Loucy (cell line): ENCODE results near the gene CABCOCO1.

Source experiments
- H2AFZ ChIP-seq: fragments of 200-600 bp; sonication (generic); 2 replicates; pipeline ENCODE4 v1.6.0; 2016; ENCODE audit warnings: antibody characterized with exemption, mild to moderate bottlenecking, low read length, moderate library complexity
- H3F3A ChIP-seq: fragments of 200-600 bp; 2 replicates; pipeline ENCODE4 v1.6.0; 2016; ENCODE audit warnings: antibody characterized with exemption, low read depth, mild to moderate bottlenecking
- H3K27me3 ChIP-seq: fragments of 200-600 bp; sonication (generic); 2 replicates; pipeline ENCODE4 v1.6.1; 2014; ENCODE audit warnings: low read length, mild to moderate bottlenecking; ENCODE audit not compliant: insufficient read depth, poor library complexity, severe bottlenecking
- H3K36me3 ChIP-seq: fragments of 200-600 bp; sonication (generic); 2 replicates; pipeline ENCODE4 v1.6.1; 2016; ENCODE audit warnings: low read length; ENCODE audit not compliant: insufficient read depth
- H3K4me1 ChIP-seq: fragments of 200-600 bp; sonication (generic); 2 replicates; pipeline ENCODE4 v1.5.1; 2014; ENCODE audit warnings: low read length, mild to moderate bottlenecking; ENCODE audit not compliant: insufficient read depth, poor library complexity, severe bottlenecking
- H3K4me2 ChIP-seq: fragments of 200-600 bp; sonication (generic); 2 replicates; pipeline ENCODE4 v1.6.0; 2014; ENCODE audit warnings: antibody characterized with exemption, low read length, low read depth, mild to moderate bottlenecking; ENCODE audit not compliant: poor library complexity, severe bottlenecking
- H3K4me3 ChIP-seq: fragments of 200-600 bp; sonication (generic); 2 replicates; pipeline ENCODE4 v1.5.1; 2014; ENCODE audit warnings: low read length, mild to moderate bottlenecking, mixed read lengths; ENCODE audit not compliant: poor library complexity, severe bottlenecking
- H3K79me2 ChIP-seq: fragments of 200-600 bp; sonication (generic); 2 replicates; pipeline ENCODE4 v1.6.1; 2014; ENCODE audit warnings: low read length; ENCODE audit not compliant: insufficient read depth
- H3K9ac ChIP-seq: fragments of 200-600 bp; sonication (generic); 2 replicates; pipeline ENCODE4 v1.6.0; 2014; ENCODE audit warnings: mild to moderate bottlenecking, low read depth, low read length, moderate library complexity; ENCODE audit not compliant: poor library complexity, severe bottlenecking
- H3K9me2 ChIP-seq: fragments of 200-600 bp; sonication (generic); replicated peaks from 2 replicates; pipeline ENCODE4 v1.6.1; 2016; ENCODE audit warnings: low read depth, low read length, mixed read lengths
- H3K9me3 ChIP-seq: fragments of 200-600 bp; sonication (generic); 2 replicates; pipeline ENCODE4 v1.6.1; 2014; ENCODE audit warnings: mild to moderate bottlenecking, antibody characterized with exemption, low read length, low read depth; ENCODE audit not compliant: insufficient read depth
- H4K20me1 ChIP-seq: fragments of 200-600 bp; sonication (generic); 2 replicates; pipeline ENCODE4 v1.6.0; 2014; ENCODE audit warnings: antibody characterized with exemption, low read length, mild to moderate bottlenecking; ENCODE audit not compliant: insufficient read depth, poor library complexity, severe bottlenecking
- CTCF ChIP-seq: fragments of 200-600 bp; sonication (generic); conservative IDR thresholded peaks from 2 replicates; pipeline ENCODE4 v1.5.1; 2014; ENCODE audit warnings: mild to moderate bottlenecking, antibody characterized with exemption, low read length
- EZH2phosphoT487 ChIP-seq: fragments of 200-600 bp; IDR thresholded peaks from 2 replicates; pipeline ENCODE4 v1.6.1; 2018; ENCODE audit warnings: antibody characterized with exemption, mild to moderate bottlenecking, moderate library complexity, borderline replicate concordance

Gene CABCOCO1

GRCh38 chr10:61692447-61693010 lies 29.8 kb downstream of the CABCOCO1 start:
- Histone ChIP-seq H3K4me3 (no peak overlapping the region), H3K4me1 (no peaks in the 10 kb centered on the region), H4K20me1 (no peaks in the 10 kb centered on the region), H3K79me2 (no peaks in the 10 kb centered on the region), H3K9me2 (no peaks in the 10 kb centered on the region), H2AFZ (no peak overlapping the region), H3K9ac (no peak overlapping the region), H3K9me3 (no peaks in the 10 kb centered on the region; the same call in 1 of the 2 replicates), H3K4me2 (no peak overlapping the region), H3K36me3 (no peaks in the 10 kb centered on the region), H3K27me3 (no peaks in the 10 kb centered on the region), H3F3A (no peaks in the 10 kb centered on the region)
- TF ChIP-seq CTCF (no peak), EZH2phosphoT487 (no peak)

GRCh38 chr10:61698968-61699655 lies 36.4 kb downstream of the CABCOCO1 start:
- no peaks in the 10 kb centered on the region for H3F3A ChIP-seq
- no peak overlapping the region for H3K9ac ChIP-seq
- H3K4me1 ChIP-seq = peaks cover 9% of the 10 kb centered on the region
- H3K36me3 ChIP-seq = no peaks in the 10 kb centered on the region
- no peak overlapping the region for H2AFZ ChIP-seq
- no peaks in the 10 kb centered on the region for H4K20me1 ChIP-seq
- TF ChIP-seq EZH2phosphoT487 = no peak
- TF ChIP-seq CTCF = no peak
- H3K79me2 ChIP-seq = no peaks in the 10 kb centered on the region
- no peak overlapping the region for H3K4me3 ChIP-seq
- H3K9me2 ChIP-seq = no peaks in the 10 kb centered on the region
- no peaks in the 10 kb centered on the region for H3K27me3 ChIP-seq
- H3K9me3 ChIP-seq = no peaks in the 10 kb centered on the region
- no peak overlapping the region for H3K4me2 ChIP-seq

GRCh38 chr10:61701055-61701705 lies 38.5 kb downstream of the CABCOCO1 start:
- Histone ChIP-seq H2AFZ (peak overlapping the region; percentile 44; the same call in 1 of the 2 replicates), H3K4me3 (no peak overlapping the region), H3K4me2 (no peak overlapping the region), H3K36me3 (no peaks in the 10 kb centered on the region), H3F3A (no peaks in the 10 kb centered on the region), H4K20me1 (no peaks in the 10 kb centered on the region), H3K27me3 (no peaks in the 10 kb centered on the region), H3K9me2 (no peaks in the 10 kb centered on the region), H3K4me1 (peaks cover 17% of the 10 kb centered on the region), H3K9me3 (no peaks in the 10 kb centered on the region), H3K79me2 (no peaks in the 10 kb centered on the region), H3K9ac (no peak overlapping the region)
- no peak for TF ChIP-seq EZH2phosphoT487
- peak; percentile 40 for TF ChIP-seq CTCF
